NCI-H69 (cell line): ENCODE results near the gene NAV2.

Source experiments
- DNase-seq: peaks from one replicate; lab custom pipeline; 2025; lab: John Stamatoyannopoulos, UW

The NAV2 gene

DNA sequence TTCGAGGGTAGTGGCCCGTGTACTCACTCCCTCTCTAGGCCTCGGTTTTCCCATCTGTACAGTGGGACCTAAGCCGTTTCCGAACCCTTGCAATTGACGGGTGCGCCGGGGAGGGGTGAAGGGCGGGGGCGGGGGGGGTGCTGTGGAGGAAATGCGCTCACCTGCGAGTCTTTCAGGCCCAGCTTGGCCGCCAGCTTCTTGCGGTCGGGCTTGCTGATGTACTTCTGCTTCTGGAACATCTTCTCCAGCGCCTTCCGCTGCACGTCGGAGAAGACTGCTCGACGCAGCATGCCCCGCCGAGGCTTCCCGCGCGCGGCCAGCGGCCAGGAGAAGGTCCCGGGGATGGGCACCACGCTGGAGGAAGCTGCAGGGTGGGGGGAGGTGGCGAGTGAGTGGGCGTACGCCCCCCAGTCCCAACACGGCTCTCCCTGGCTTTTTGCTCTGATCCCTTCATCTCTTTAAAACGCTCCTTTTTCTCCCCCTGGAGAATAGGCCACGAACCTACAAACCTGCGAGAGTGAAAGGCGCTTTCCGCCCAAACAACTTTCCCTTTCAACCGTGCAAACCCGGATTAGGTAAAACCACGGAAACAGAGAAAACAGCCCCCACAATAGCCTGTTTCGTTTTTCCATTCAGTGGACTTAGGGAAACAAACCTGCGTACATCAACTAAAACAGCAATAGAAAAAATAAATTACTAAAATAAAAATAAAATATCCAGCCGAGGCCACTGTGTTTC, 444.4 kb downstream of the NAV2 start:
- peak; percentile 48 for DNase-seq

GRCh38 chr11:20157728-20158127, 445.1 kb downstream of the NAV2 start:
- no peak for DNase-seq

GRCh38 chr11:20158597-20159257, 446.1 kb downstream of the NAV2 start:
- DNase-seq: peak; percentile 48

GRCh38 chr11:20159466-20160381, 447.1 kb downstream of the NAV2 start:
- DNase-seq: peak; percentile 57

DNA sequence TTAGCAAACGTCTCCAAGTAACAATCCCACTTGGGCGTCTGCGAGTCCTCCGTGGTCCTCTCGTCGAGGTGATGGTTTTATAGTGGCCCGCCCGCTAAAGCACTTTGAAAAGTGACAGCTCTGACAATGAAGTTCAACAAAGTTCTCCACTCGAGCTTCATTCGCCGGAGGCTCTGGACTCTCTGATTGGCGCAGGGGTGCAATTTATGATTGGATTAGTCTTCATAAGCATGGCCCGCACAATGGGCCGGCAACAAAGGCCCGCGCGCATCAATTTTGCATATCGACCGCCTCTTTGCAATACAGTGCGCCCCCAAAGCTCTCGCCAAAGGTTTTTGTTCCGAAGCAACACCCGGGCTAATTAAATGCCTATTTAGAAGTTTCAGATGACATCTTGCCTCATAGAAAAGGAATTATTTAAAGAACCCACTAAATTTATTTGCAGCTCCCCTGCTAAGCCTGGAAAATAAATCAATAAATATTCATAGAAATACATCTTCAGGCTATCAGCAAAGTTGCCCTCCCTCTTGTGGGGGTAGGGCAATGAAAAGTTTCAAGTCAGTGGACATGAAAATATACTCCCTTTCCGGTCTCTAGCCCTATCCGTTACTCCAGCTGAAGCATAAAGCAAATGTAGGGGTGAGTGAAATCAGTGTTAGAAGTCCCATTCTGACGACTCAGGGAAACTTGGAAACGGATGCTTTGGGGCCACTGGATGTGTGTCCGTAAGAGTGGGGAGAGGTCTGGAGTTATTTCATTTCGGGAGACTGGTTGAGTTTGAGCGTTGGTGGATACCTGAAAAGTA, 448.0 kb downstream of the NAV2 start, which contains the start of gene DBX1:
DBX1 (minus strand) TSS at position 51 of the 805 bp plus-strand sequence. CDS start 151 bp downstream, outside the sequence.
- peak; percentile 66 for DNase-seq

- peak; percentile 94 for DNase-seq
Observed at GRCh38 chr11:20161230-20161918, 448.7 kb downstream of the NAV2 start.

DNA sequence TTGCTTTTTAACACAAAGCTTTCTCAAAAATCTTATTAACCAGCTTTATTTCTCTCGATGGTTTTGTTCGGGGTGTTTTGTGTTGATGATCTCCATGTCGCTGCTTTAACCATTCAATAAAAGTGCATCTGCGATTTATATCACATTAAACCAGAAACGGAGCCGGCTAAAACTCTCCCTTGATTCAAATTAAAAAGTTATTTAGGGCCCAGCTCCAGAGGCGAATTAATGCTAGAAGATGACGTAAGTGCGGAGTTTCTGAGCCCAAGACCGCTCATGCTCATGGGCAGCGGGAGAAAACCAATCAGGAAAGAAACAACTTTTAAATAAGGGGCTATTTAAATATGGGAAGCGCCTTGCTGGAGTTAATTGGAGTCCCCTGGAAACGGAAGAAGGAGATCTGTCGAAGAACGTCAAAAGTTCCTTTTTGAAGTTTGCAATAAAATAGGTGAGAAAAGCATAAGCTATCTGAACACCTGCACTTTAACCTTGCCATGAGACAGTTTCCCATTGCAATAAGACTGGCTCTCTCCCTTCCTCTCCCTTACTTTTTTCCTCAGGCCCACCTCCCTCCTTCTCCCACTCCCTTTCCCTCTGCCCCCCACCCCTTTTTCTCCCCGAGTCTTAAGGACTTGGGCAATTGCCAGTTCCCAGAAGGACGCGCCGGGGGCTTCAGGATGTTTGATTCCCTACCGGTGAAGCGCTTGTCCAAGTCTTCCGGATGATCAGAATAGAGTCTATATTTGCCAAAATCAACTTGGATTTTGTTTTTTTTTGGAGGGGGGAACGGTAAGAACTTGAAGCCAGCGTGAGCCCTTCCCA, 449.5 kb downstream of the NAV2 start:
- DNase-seq: peak; percentile 36

GRCh38 chr11:20162824-20163782, 450.5 kb downstream of the NAV2 start:
- DNase-seq: peak; percentile 59

DNA sequence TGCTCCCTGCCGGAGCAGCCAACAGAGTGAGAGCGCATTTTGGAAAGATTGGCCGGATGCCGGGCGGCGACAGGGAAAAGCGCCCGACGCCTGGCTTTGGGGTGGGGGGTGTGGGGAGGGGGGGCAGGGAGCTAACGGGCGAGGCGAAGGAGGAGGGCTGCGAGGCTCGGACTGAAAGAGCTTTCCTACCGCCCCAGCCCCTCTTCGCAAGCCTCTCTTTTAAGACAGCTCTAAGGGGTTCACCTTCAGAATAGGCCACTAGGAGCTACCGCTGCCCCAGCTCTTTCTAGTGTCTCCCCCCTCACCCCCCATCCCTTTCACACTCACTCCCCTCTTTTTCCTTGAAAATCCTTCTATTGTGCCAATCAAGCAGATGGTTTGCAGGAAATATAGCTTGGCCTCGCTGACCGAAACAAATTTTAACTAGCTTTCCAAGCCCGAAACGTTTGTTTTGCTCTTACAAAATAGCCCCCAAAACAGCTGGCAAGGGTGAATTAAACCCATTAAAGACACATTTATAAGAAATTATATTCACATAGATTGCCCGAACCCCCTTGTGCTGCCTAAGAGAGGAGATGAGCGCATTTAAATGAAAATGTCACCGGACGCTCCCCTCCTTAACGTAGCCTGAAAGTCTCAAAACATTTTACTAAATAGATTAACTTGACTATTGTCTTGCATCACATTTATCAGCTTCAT, 451.3 kb downstream of the NAV2 start:
- no peak for DNase-seq
